B cell (primary cell): ENCODE measurements around the gene HNRNPAB.

ENCODE experiments used
- CTCF ChIP-seq: fragments of 200-600 bp; IDR thresholded peaks from one replicate; pipeline ENCODE4 v1.8.0; 2022; ENCODE audit warnings: antibody characterized with exemption, mild to moderate bottlenecking
- EZH2 ChIP-seq: IDR thresholded peaks from 2 replicates; pipeline ENCODE4 v1.6.1; 2012; ENCODE audit warnings: borderline replicate concordance, low read depth, mild to moderate bottlenecking, moderate library complexity, low read length; ENCODE audit not compliant: insufficient read depth, poor library complexity, severe bottlenecking

- TF ChIP-seq EZH2 = no peak
- TF ChIP-seq CTCF = no peak
These were observed 31.2 kb downstream of the HNRNPAB start for GRCh38 chr5:178235588-178235974.
